ENCODE measurements around the gene STX7. TPM values are rescaled to one million over a fixed set of nuclear protein-coding genes. Genes with fewer than 3 reads are reported as not detected.

The STX7 gene
- total RNA-seq, 4 donors from 2014 or later = 22.3 to 82.9 (median 67.5) TPM

DNA sequence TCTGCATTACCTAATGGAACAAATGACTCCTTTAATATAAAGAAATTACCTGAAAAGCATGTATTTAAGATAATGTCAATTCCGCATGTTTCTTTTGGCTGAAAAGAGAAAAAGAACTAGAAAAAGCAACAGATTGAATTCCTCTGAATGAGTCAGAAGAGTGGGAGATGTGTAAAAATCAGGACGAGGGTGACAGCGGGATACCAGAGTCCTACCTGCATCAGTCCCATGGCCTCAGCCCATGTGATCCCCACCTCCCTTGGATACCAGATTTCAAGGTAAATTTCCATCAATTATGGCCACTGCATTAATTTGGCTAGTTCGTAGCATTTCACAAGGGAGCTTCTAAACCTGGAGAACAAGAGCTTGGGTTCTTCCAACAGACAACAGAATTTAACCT is 101.6 kb downstream of the STX7 start:
- no peak for DNase-seq
- no peak for TF ChIP-seq POLR2A (IDR thresholded peaks at IDR 0.05)
- TF ChIP-seq, protein P1, sequence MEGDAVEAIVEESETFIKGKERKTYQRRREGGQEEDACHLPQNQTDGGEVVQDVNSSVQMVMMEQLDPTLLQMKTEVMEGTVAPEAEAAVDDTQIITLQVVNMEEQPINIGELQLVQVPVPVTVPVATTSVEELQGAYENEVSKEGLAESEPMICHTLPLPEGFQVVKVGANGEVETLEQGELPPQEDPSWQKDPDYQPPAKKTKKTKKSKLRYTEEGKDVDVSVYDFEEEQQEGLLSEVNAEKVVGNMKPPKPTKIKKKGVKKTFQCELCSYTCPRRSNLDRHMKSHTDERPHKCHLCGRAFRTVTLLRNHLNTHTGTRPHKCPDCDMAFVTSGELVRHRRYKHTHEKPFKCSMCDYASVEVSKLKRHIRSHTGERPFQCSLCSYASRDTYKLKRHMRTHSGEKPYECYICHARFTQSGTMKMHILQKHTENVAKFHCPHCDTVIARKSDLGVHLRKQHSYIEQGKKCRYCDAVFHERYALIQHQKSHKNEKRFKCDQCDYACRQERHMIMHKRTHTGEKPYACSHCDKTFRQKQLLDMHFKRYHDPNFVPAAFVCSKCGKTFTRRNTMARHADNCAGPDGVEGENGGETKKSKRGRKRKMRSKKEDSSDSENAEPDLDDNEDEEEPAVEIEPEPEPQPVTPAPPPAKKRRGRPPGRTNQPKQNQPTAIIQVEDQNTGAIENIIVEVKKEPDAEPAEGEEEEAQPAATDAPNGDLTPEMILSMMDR (IDR thresholded peaks at IDR 0.05) = no peak
- intact Hi-C loops (cut with DNase I; ENCODE audit: low total_unique reads) = no loop called here
- no peak overlapping the region for H3K27ac ChIP-seq
- H3K27me3 ChIP-seq = no peaks in the 10 kb centered on the region
- H3K4me1 ChIP-seq = no peaks in the 10 kb centered on the region
- H3K9me3 ChIP-seq = no peaks in the 10 kb centered on the region
- no peak overlapping the region for H3K4me3 ChIP-seq
- no peaks in the 10 kb centered on the region for H3K36me3 ChIP-seq

DNA sequence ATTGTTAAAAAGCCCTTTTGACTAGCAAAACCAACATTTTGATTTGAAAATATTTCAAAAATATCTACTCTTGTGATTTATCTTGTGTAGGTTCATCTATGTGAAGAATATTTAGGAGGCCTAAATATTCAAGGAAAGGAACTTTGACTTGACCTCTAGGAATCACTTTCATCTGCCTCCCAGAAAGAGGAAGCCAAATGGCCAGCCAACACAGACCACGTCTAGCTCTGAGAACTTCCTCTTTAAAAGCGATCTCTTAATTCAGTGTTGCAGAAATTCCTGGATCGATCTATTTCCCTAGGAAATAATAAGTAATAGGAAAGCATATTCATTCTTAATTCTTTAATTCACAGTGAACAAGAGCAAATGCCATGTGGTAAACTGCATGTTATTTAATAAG is 102.1 kb downstream of the STX7 start:
- H3K4me3 ChIP-seq = no peak overlapping the region
- H3K4me1 ChIP-seq = no peaks in the 10 kb centered on the region
- no peak for DNase-seq
- no peak for TF ChIP-seq POLR2A (IDR thresholded peaks at IDR 0.05)
- TF ChIP-seq, protein P1 (IDR thresholded peaks at IDR 0.05) = no peak
- no peaks in the 10 kb centered on the region for H3K36me3 ChIP-seq
- H3K27me3 ChIP-seq = no peaks in the 10 kb centered on the region
- H3K27ac ChIP-seq = no peak overlapping the region
- H3K9me3 ChIP-seq = no peaks in the 10 kb centered on the region
- intact Hi-C loops (cut with DNase I; ENCODE audit: low total_unique reads) = no loop called here

DNA sequence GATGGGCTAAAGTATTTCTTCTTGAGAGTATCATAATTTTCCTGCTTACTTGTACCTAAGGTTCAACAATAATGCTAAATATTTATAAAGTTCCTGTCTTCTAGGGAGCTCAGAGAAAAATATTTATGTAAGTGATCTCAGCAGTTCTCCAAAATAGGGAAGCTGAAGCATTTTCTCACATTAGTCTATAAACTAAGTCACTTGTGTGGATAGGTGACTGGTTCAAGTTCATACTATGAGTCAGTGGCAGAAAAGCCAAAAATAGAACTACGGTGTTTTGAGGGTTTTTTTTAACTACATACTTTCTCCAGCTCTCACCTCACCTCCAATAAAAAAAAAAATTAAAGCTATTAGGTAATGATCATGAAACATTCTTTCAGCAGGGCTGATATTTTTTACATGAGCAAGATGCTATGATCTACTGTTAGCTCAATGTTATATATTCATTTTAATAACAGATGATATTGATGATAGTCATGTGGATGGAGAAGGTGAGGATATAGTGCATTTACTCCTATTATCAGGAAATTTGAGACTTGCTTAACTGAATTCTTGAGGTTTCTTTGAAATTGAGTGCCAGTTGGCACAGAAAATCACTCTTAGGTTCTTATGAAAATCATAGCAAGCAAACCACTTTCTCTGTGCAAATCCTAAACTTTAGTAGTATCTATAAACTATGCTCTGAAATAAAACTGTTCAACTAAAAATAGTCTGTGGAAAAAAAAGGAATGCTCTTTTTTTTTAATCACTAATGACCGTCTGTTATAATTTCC is 107.6 kb downstream of the STX7 start:
- Histone ChIP-seq H3K4me3 (no peak overlapping the region), H3K4me1 (no peaks in the 10 kb centered on the region), H3K9me3 (no peaks in the 10 kb centered on the region), H3K27ac (no peak overlapping the region), H3K36me3 (no peaks in the 10 kb centered on the region), H3K27me3 (no peaks in the 10 kb centered on the region)
- intact Hi-C loops (cut with DNase I; ENCODE audit: low total_unique reads) = no loop called here
- no peak for TF ChIP-seq POLR2A (IDR thresholded peaks at IDR 0.05)
- TF ChIP-seq, protein P1 (IDR thresholded peaks at IDR 0.05) = no peak
- DNase-seq = no peak

DNA sequence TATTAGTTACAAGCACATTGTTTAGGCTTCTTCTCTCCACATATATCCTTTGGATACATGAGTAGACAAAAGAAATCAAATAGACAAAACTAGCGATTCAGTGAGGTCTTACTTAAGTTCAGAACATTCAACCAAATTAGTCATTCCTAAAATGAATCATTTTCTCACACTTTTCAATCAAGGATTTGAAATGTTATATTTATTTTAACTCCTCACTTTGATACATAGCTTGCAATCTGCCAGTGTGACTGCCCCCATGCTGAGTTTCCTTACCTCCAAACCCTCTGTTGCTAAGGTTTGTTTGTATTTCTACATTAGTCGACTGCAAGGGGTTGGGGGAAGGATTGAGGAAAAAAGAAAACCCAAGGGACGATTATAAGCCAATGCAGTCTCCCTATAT is 108.2 kb downstream of the STX7 start:
- Histone ChIP-seq H3K4me1 (no peaks in the 10 kb centered on the region), H3K36me3 (no peaks in the 10 kb centered on the region), H3K9me3 (no peaks in the 10 kb centered on the region), H3K27ac (no peak overlapping the region), H3K4me3 (no peak overlapping the region), H3K27me3 (no peaks in the 10 kb centered on the region)
- intact Hi-C loops (cut with DNase I; ENCODE audit: low total_unique reads) = no loop called here
- DNase-seq = no peak
- TF ChIP-seq, protein P1 (IDR thresholded peaks at IDR 0.05) = no peak
- no peak for TF ChIP-seq POLR2A (IDR thresholded peaks at IDR 0.05)

DNA sequence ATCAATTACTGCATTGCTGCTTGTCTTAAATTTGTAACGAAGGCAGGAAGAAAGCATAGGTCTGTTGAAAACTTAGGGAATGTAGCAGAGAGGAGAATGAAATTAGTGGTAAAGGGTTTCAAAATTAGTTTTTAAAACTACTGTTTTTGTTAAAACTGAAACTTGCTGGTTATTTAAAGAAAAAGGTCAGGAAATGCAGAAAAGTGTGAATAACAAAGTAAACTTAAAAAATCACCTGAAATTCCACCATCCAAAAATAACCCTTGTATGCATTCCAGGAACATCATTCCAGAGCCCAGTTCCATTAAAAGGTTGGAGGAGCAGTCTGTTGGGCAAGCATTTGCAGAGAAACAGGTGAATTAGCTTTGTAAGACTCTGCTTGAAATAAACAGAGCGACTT is 108.6 kb downstream of the STX7 start:
- Histone ChIP-seq H3K27ac (no peak overlapping the region), H3K4me1 (no peaks in the 10 kb centered on the region), H3K9me3 (no peaks in the 10 kb centered on the region), H3K4me3 (no peak overlapping the region), H3K27me3 (no peaks in the 10 kb centered on the region), H3K36me3 (no peaks in the 10 kb centered on the region)
- intact Hi-C loops (cut with DNase I; ENCODE audit: low total_unique reads) = no loop called here
- TF ChIP-seq, protein P1 (IDR thresholded peaks at IDR 0.05) = no peak
- no peak for TF ChIP-seq POLR2A (IDR thresholded peaks at IDR 0.05)
- DNase-seq = no peak

Data from uterus (tissue), 4 donors.